ENCODE data around the gene CDH24.
A peak's percentile ranks its signal among the peaks of the same experiment; 100 is the strongest.

The CDH24 gene

DNA sequence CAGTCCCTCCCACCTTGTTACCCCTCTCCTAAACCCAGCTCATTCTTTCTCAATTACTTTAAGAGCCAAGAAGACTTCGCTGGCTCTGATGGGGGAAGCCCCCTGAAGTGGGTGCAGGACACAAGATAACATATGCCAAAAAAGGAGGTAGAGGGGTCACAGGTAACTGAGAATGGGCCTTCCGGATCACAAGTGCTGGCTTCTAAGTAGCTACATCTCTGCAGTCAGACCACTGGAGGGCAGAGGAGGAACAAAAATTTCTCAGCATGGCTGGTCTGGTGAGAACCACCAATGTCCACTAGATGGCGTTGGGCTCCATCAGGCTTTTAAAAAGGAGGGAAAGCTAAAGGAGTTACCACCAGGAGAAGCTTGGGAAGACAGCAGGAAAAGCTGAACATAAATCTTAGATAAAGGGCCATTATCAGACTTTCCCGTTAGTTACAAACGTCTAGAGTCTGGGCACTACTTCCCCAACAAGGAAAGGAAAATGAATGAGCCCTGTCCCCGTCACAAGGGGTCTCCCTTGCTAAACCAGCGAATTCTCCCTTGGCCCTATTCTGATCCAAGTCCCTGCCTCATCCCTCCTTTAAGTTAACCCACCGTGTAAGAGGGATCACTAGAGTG lies 11.6 kb upstream of the CDH24 start:
- H3K4me3 ChIP-seq (ENCODE audit: low read length) = no peak overlapping the region
- TF ChIP-seq, protein P1, sequence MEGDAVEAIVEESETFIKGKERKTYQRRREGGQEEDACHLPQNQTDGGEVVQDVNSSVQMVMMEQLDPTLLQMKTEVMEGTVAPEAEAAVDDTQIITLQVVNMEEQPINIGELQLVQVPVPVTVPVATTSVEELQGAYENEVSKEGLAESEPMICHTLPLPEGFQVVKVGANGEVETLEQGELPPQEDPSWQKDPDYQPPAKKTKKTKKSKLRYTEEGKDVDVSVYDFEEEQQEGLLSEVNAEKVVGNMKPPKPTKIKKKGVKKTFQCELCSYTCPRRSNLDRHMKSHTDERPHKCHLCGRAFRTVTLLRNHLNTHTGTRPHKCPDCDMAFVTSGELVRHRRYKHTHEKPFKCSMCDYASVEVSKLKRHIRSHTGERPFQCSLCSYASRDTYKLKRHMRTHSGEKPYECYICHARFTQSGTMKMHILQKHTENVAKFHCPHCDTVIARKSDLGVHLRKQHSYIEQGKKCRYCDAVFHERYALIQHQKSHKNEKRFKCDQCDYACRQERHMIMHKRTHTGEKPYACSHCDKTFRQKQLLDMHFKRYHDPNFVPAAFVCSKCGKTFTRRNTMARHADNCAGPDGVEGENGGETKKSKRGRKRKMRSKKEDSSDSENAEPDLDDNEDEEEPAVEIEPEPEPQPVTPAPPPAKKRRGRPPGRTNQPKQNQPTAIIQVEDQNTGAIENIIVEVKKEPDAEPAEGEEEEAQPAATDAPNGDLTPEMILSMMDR (IDR thresholded peaks at IDR 0.05; ENCODE audit: insufficient read depth, low read depth, low read length, missing control alignments) = peak; percentile 100
- peak; percentile 94 for DNase-seq (ENCODE audit: low read depth)

DNA sequence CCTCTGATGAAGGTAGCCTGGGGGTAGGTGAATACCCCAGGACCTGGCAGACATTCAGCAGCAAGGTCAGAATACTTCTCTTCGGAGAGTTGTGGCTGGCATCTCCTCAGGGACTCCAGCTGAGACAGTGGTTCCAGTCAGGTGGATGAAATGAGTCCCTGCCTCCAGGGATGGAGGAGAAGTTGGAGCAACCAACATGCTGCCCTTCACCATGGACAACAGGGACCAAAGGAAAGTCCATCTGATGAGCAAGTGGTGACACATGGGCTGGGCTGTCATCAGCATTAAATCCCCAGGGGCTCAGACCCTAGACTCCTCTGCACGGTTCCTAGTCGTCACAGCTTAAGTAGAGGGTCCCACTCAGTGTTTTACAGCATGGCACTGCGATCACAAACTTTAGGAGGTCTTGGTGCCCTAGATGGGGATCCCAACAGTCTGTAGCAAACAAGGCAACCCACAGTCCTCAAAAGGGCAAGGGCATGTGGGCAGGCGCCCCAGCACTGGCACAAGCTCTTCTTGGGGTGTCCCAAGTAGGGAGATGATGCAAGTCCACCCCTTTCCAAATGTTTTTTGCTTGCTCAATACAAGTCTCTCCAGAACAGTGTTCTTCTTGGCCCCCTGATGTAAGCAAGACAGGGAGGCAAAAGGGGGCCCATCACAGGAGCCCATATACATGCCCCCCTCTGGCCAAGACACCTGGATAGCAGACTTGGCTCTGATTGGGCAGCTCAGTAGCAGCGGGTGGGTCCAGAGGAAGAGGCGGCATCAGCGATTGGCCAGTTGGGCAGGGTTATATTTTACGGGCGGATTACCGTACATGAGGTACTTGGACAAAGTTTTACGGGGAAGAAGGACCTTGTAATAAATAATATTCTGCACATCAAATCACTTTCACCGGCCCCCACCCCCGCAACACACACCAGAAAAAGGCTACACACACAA lies 10.8 kb upstream of the CDH24 start:
- DNase-seq (ENCODE audit: low read depth) = no peak
- H3K4me3 ChIP-seq (ENCODE audit: low read length) = no peak overlapping the region
- TF ChIP-seq, protein P1 (IDR thresholded peaks at IDR 0.05; ENCODE audit: insufficient read depth, low read depth, low read length, missing control alignments) = no peak

DNA sequence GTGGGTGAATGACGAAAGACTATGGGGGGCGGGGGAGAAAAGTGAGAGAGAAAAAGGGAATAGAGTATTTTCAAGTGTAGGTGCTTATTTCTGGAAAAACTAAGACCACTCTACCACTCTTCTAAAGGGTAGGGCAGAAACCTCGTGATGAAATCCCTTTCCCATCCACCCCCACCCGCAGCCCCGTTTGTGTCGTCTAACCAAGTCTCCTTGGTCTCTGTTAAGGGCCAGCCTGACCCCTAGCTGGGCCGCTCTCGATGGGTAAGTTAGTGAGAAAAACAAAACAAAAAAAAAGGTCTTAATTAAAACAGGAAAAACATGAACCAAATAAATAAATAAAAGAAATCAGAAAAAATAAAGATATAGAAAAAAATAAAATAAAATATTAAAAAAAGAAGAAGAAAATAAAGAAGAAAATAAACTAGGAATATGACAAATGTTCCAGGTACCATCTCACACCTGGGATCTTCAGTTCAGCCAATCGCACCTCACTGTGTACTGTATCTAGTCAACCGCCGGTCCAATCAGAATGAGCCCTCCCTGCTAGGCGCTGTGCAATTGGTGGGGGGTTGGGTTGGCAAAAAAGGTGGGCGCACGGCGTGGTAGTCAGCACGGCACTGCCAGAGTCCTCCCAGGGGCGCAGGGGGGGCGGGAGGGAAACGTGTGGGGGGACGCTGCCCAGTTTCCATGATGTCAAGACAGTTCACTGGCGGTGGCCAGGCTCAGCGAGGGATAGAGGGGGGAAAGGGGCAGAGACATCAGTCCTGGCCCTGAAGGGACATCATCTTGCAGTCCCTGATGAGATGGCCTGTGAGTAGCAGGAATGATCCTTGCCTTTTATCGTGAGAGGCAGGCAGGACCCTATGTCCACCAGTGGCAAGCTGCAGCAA lies 9.8 kb upstream of the CDH24 start:
- no peak for DNase-seq (ENCODE audit: low read depth)
- TF ChIP-seq, protein P1 (IDR thresholded peaks at IDR 0.05; ENCODE audit: insufficient read depth, low read depth, low read length, missing control alignments) = no peak
- H3K4me3 ChIP-seq (ENCODE audit: low read length) = no peak overlapping the region

DNA sequence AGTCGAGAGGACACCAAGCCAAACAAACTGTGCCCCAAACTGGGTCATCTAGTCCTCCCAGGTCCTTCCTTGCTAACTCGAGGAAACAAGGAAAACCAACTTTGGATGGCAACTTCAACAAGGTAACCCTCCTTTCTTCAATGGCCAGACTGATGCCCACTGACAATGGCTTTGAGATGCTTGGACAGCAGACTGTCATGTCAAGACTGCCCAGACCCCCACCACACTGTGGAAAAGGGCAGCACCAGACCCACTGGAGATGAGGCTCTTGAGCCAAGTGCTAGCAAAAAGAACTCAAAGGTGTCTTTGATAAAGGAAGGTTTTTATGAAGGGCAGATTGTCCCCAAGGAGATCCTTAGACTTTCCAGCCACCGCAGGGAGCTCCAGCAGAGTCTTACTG lies 9.0 kb upstream of the CDH24 start:
- no peak for DNase-seq (ENCODE audit: low read depth)

DNA sequence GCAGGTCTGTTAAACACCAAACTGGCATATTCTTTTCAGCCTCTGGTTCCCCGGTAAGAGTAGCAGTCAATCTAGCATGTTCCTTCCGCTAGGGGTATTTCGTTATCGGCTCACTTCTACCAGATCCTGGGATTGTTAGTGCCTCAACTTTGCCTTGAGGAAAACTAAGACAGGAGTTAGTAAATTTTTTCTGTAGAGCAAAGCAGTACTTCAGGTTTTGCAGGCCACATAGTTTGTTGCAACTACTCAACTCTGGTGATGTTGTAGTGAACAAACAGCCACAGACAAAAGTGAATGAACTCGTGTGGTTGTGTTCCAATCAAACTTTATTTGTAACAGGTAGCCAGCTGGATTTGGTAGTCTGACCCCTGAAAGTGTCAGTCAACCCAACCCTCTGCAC lies 6.3 kb upstream of the CDH24 start:
- peak; percentile 36 for DNase-seq (ENCODE audit: low read depth)
- no peak overlapping the region for H3K4me3 ChIP-seq (ENCODE audit: low read length)
- TF ChIP-seq, protein P1 (IDR thresholded peaks at IDR 0.05; ENCODE audit: insufficient read depth, low read depth, low read length, missing control alignments) = no peak

More for the DNA sequence above, 9.0 kb upstream of the CDH24 start:
- no peak overlapping the region for H3K4me3 ChIP-seq (ENCODE audit: low read length)
- TF ChIP-seq, protein P1 (IDR thresholded peaks at IDR 0.05; ENCODE audit: insufficient read depth, low read depth, low read length, missing control alignments) = no peak

DNA sequence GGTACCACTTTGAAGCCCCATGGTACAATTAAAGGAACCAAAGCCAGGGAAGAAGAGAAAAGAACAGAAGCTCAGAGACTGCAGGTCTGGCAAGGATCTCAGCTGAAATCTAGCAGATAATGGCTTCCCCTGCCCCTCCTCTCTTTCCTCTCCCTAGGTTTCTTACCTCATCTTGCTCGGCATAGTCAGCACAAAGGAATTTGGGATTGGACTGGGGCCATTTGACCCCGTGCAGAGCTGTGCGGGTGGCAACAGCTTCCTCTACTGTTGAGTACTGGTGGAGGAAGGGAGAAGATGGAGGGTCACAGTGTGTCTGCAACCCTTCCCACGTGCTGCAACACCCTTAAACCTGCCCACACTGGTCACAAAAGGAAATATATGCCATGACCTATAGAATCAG lies 4.7 kb upstream of the CDH24 start:
- peak; percentile 93 for DNase-seq (ENCODE audit: low read depth)
- TF ChIP-seq, protein P1 (IDR thresholded peaks at IDR 0.05; ENCODE audit: insufficient read depth, low read depth, low read length, missing control alignments) = no peak
- H3K4me3 ChIP-seq (ENCODE audit: low read length) = no peak overlapping the region
